ENCODE measurements around the gene CCDC61. TPM values are rescaled to one million over a fixed set of nuclear protein-coding genes. Genes with fewer than 3 reads are reported as not detected.

CCDC61 gene
- total and polyA plus RNA-seq, 2 donors from 2014 or later, result 17.8 to 22.2 TPM

- DNase-seq, result no peak
- intact Hi-C loops (cut with DNase I), result no loop called here
- Histone ChIP-seq H3K9ac (ENCODE audit: low read length in 3 of 3) (no peak overlapping the region), H3K27me3 (ENCODE audit: control insufficient read depth, insufficient read depth, low read length) (no peaks in the 10 kb centered on the region), H3K4me1 (ENCODE audit: control insufficient read depth in 2 of 3, insufficient read depth in 2 of 3, low read depth in 1 of 3, low read length in 3 of 3) (no peaks in the 10 kb centered on the region), H3K4me3 (ENCODE audit: low read length in 3 of 3) (no peak overlapping the region), H3K9me3 (ENCODE audit: control insufficient read depth in 2 of 3, insufficient read depth in 1 of 3, low read length in 3 of 3) (peaks cover 0 to 5% (median 0%) of the 10 kb centered on the region in 3 donors), H3K27ac (ENCODE audit: low read depth in 2 of 2, low read length in 2 of 2) (no peak overlapping the region), H3K36me3 (ENCODE audit: control insufficient read depth in 2 of 3, insufficient read depth in 3 of 3, low read length in 3 of 3) (no peaks in the 10 kb centered on the region)
- no peak for FAIRE-seq
- TF ChIP-seq CTCF (IDR thresholded peaks at IDR 0.05; ENCODE audit: borderline replicate concordance, extremely low read depth, insufficient read depth), result no peak
Observed at GRCh38 chr19:46043519-46043918, 48.3 kb downstream of the CCDC61 start.

GRCh38 chr19:46049597-46049996 is 54.3 kb downstream of the CCDC61 start:
- H3K9ac ChIP-seq (ENCODE audit: low read length in 3 of 3), result no peak overlapping the region
- intact Hi-C loops (cut with DNase I), result no loop called here
- no peak overlapping the region for H3K27ac ChIP-seq (ENCODE audit: low read depth in 2 of 2, low read length in 2 of 2)
- peaks cover 0 to 5% (median 0%) of the 10 kb centered on the region in 3 donors for H3K9me3 ChIP-seq (ENCODE audit: control insufficient read depth in 2 of 3, insufficient read depth in 1 of 3, low read length in 3 of 3)
- DNase-seq (no peak), FAIRE-seq (no peak)
- H3K4me1 ChIP-seq (ENCODE audit: control insufficient read depth in 2 of 3, insufficient read depth in 2 of 3, low read depth in 1 of 3, low read length in 3 of 3), result no peaks in the 10 kb centered on the region
- no peaks in the 10 kb centered on the region for H3K36me3 ChIP-seq (ENCODE audit: control insufficient read depth in 2 of 3, insufficient read depth in 3 of 3, low read length in 3 of 3)
- TF ChIP-seq CTCF (IDR thresholded peaks at IDR 0.05; ENCODE audit: borderline replicate concordance, extremely low read depth, insufficient read depth), result no peak
- H3K4me3 ChIP-seq (ENCODE audit: low read length in 3 of 3), result no peak overlapping the region
- no peaks in the 10 kb centered on the region for H3K27me3 ChIP-seq (ENCODE audit: control insufficient read depth, insufficient read depth, low read length)

- no peak for TF ChIP-seq CTCF (IDR thresholded peaks at IDR 0.05; ENCODE audit: borderline replicate concordance, extremely low read depth, insufficient read depth)
- DNase-seq, result no peak
- intact Hi-C loops (cut with DNase I), result no loop called here
- H3K4me1 ChIP-seq (ENCODE audit: control insufficient read depth in 2 of 3, insufficient read depth in 2 of 3, low read depth in 1 of 3, low read length in 3 of 3), result no peaks in the 10 kb centered on the region
- H3K27ac ChIP-seq (ENCODE audit: low read depth in 2 of 2, low read length in 2 of 2), result no peak overlapping the region
- no peaks in the 10 kb centered on the region for H3K36me3 ChIP-seq (ENCODE audit: control insufficient read depth in 2 of 3, insufficient read depth in 3 of 3, low read length in 3 of 3)
- H3K27me3 ChIP-seq (ENCODE audit: control insufficient read depth, insufficient read depth, low read length), result no peaks in the 10 kb centered on the region
- FAIRE-seq, result no peak
- no peak overlapping the region for H3K4me3 ChIP-seq (ENCODE audit: low read length in 3 of 3)
- H3K9ac ChIP-seq (ENCODE audit: low read length in 3 of 3), result no peak overlapping the region
- no peaks in the 10 kb centered on the region for H3K9me3 ChIP-seq (ENCODE audit: control insufficient read depth in 2 of 3, insufficient read depth in 1 of 3, low read length in 3 of 3)
Observed at GRCh38 chr19:46052896-46053295, 57.6 kb downstream of the CCDC61 start.

- DNase-seq (no peak), FAIRE-seq (no peak)
- Histone ChIP-seq H3K9me3 (ENCODE audit: control insufficient read depth in 2 of 3, insufficient read depth in 1 of 3, low read length in 3 of 3) (peaks cover 0 to 15% (median 0%) of the 10 kb centered on the region in 3 donors), H3K4me1 (ENCODE audit: control insufficient read depth in 2 of 3, insufficient read depth in 2 of 3, low read depth in 1 of 3, low read length in 3 of 3) (no peaks in the 10 kb centered on the region), H3K27ac (ENCODE audit: low read depth in 2 of 2, low read length in 2 of 2) (no peak overlapping the region), H3K36me3 (ENCODE audit: control insufficient read depth in 2 of 3, insufficient read depth in 3 of 3, low read length in 3 of 3) (no peaks in the 10 kb centered on the region), H3K27me3 (ENCODE audit: control insufficient read depth, insufficient read depth, low read length) (no peaks in the 10 kb centered on the region), H3K9ac (ENCODE audit: low read length in 3 of 3) (no peak overlapping the region), H3K4me3 (ENCODE audit: low read length in 3 of 3) (no peak overlapping the region)
- intact Hi-C loops (cut with DNase I), result no loop called here
- no peak for TF ChIP-seq CTCF (IDR thresholded peaks at IDR 0.05; ENCODE audit: borderline replicate concordance, extremely low read depth, insufficient read depth)
Observed at GRCh38 chr19:46056536-46056935, 61.3 kb downstream of the CCDC61 start.
